ENCODE measurements around the gene DDR2. TPM values are rescaled to one million over a fixed set of nuclear protein-coding genes. Genes with fewer than 3 reads are reported as not detected.
"Not testable (repeated sequence)": the region's sequence is repeated elsewhere in the genome, so short reads cannot be mapped to it uniquely, and the experiment has no call there.

Gene DDR2
- polyA plus RNA-seq, 3 donors: 0.07 TPM; not detected in 2

- H3K4me3 Mint-ChIP-seq; H3K4me1 Mint-ChIP-seq; H3K79me2 ChIP-seq (ENCODE audit: insufficient read depth, low read length); H3K27ac Mint-ChIP-seq; H3K27ac ChIP-seq (ENCODE audit: low read depth in 1 of 2, low read length in 2 of 2); H3K4me2 ChIP-seq (replicated peaks; ENCODE audit: extremely low read depth, low read length, poor library complexity, severe bottlenecking); DNase-seq; H3K4me1 ChIP-seq (ENCODE audit: control insufficient read depth in 1 of 2, insufficient read depth in 2 of 2, low read length in 2 of 2); H4K20me1 ChIP-seq (ENCODE audit: insufficient read depth, low read length); intact Hi-C loops (cut with micrococcal nuclease); H3K9ac ChIP-seq (ENCODE audit: insufficient read depth, low read length, poor library complexity, severe bottlenecking); H3K9me3 ChIP-seq (replicated peaks in 1 of 2; ENCODE audit: control insufficient read depth in 1 of 2, insufficient read depth in 1 of 2, low read length in 2 of 2); H3K27me3 Mint-ChIP-seq (ENCODE audit: low read depth in 3 of 3); H3K4me3 ChIP-seq (replicated peaks in 1 of 3; ENCODE audit: low read depth in 2 of 3, low read length in 3 of 3); H3K27me3 ChIP-seq (ENCODE audit: control insufficient read depth in 2 of 2, insufficient read depth in 2 of 2, low read length in 2 of 2); H2AFZ ChIP-seq (ENCODE audit: insufficient read depth, low read depth, low read length, poor library complexity, severe bottlenecking); H3K9me3 Mint-ChIP-seq: not testable (repeated sequence)
- H3K36me3 Mint-ChIP-seq: peaks cover 54 to 59% of the 10 kb centered on the region in 2 donors
- H3K36me3 ChIP-seq (replicated peaks in 1 of 2; ENCODE audit: control insufficient read depth in 1 of 2, insufficient read depth in 2 of 2, low read length in 2 of 2): peaks cover 17 to 54% of the 10 kb centered on the region in 2 donors
- no CpG with 5 or more reads among the region's 4 CpGs for WGBS (ENCODE audit: insufficient coverage)
Observed at GRCh38 chr1:162796617-162797279, 164.5 kb downstream of the DDR2 start.

- H3K27me3 Mint-ChIP-seq (ENCODE audit: low read depth in 3 of 3); H4K20me1 ChIP-seq (ENCODE audit: insufficient read depth, low read length); H3K4me1 Mint-ChIP-seq; H3K9me3 Mint-ChIP-seq; H3K4me2 ChIP-seq (replicated peaks; ENCODE audit: extremely low read depth, low read length, poor library complexity, severe bottlenecking); H3K9ac ChIP-seq (ENCODE audit: insufficient read depth, low read length, poor library complexity, severe bottlenecking); intact Hi-C loops (cut with micrococcal nuclease); DNase-seq; H2AFZ ChIP-seq (ENCODE audit: insufficient read depth, low read depth, low read length, poor library complexity, severe bottlenecking); H3K9me3 ChIP-seq (replicated peaks in 1 of 2; ENCODE audit: control insufficient read depth in 1 of 2, insufficient read depth in 1 of 2, low read length in 2 of 2); H3K27ac ChIP-seq (ENCODE audit: low read depth in 1 of 2, low read length in 2 of 2); H3K4me3 Mint-ChIP-seq; H3K4me3 ChIP-seq (replicated peaks in 1 of 3; ENCODE audit: low read depth in 2 of 3, low read length in 3 of 3); H3K4me1 ChIP-seq (ENCODE audit: control insufficient read depth in 1 of 2, insufficient read depth in 2 of 2, low read length in 2 of 2); H3K79me2 ChIP-seq (ENCODE audit: insufficient read depth, low read length); H3K27me3 ChIP-seq (ENCODE audit: control insufficient read depth in 2 of 2, insufficient read depth in 2 of 2, low read length in 2 of 2): not testable (repeated sequence)
- H3K36me3 Mint-ChIP-seq: peaks cover 67 to 73% of the 10 kb centered on the region in 2 donors
- H3K27ac Mint-ChIP-seq: peak overlapping the region in 1 of 7 donors; percentile 17
- H3K36me3 ChIP-seq (replicated peaks in 1 of 2; ENCODE audit: control insufficient read depth in 1 of 2, insufficient read depth in 2 of 2, low read length in 2 of 2): peaks cover 31 to 78% of the 10 kb centered on the region in 2 donors
- 59% methylated on average over 3 of the region's 6 CpGs for WGBS (ENCODE audit: insufficient coverage)
Observed at GRCh38 chr1:162799995-162800830, 167.9 kb downstream of the DDR2 start.

- DNase-seq; H3K9ac ChIP-seq (ENCODE audit: insufficient read depth, low read length, poor library complexity, severe bottlenecking); H3K27ac Mint-ChIP-seq; H4K20me1 ChIP-seq (ENCODE audit: insufficient read depth, low read length); H3K79me2 ChIP-seq (ENCODE audit: insufficient read depth, low read length); H3K4me1 ChIP-seq (ENCODE audit: control insufficient read depth in 1 of 2, insufficient read depth in 2 of 2, low read length in 2 of 2); H3K27me3 ChIP-seq (ENCODE audit: control insufficient read depth in 2 of 2, insufficient read depth in 2 of 2, low read length in 2 of 2); H3K9me3 Mint-ChIP-seq; H3K27ac ChIP-seq (ENCODE audit: low read depth in 1 of 2, low read length in 2 of 2); H3K27me3 Mint-ChIP-seq (ENCODE audit: low read depth in 3 of 3); H3K4me2 ChIP-seq (replicated peaks; ENCODE audit: extremely low read depth, low read length, poor library complexity, severe bottlenecking); intact Hi-C loops (cut with micrococcal nuclease); H3K4me3 Mint-ChIP-seq; H3K4me1 Mint-ChIP-seq; H3K4me3 ChIP-seq (replicated peaks in 1 of 3; ENCODE audit: low read depth in 2 of 3, low read length in 3 of 3); H2AFZ ChIP-seq (ENCODE audit: insufficient read depth, low read depth, low read length, poor library complexity, severe bottlenecking); H3K9me3 ChIP-seq (replicated peaks in 1 of 2; ENCODE audit: control insufficient read depth in 1 of 2, insufficient read depth in 1 of 2, low read length in 2 of 2): not testable (repeated sequence)
- WGBS (ENCODE audit: insufficient coverage): no CpG with 5 or more reads among the region's 2 CpGs
- peaks cover 65 to 68% of the 10 kb centered on the region in 2 donors for H3K36me3 Mint-ChIP-seq
- peaks cover 12 to 32% of the 10 kb centered on the region in 2 donors for H3K36me3 ChIP-seq (replicated peaks in 1 of 2; ENCODE audit: control insufficient read depth in 1 of 2, insufficient read depth in 2 of 2, low read length in 2 of 2)
Observed at GRCh38 chr1:162807503-162807902, 175.2 kb downstream of the DDR2 start.

GRCh38 chr1:162812357-162812756 lies 180.1 kb downstream of the DDR2 start:
- H3K9ac ChIP-seq (ENCODE audit: insufficient read depth, low read length, poor library complexity, severe bottlenecking); H3K9me3 ChIP-seq (replicated peaks in 1 of 2; ENCODE audit: control insufficient read depth in 1 of 2, insufficient read depth in 1 of 2, low read length in 2 of 2); H3K4me3 ChIP-seq (replicated peaks in 1 of 3; ENCODE audit: low read depth in 2 of 3, low read length in 3 of 3); H3K4me2 ChIP-seq (replicated peaks; ENCODE audit: extremely low read depth, low read length, poor library complexity, severe bottlenecking); H3K9me3 Mint-ChIP-seq; H3K27me3 Mint-ChIP-seq (ENCODE audit: low read depth in 3 of 3); DNase-seq; H2AFZ ChIP-seq (ENCODE audit: insufficient read depth, low read depth, low read length, poor library complexity, severe bottlenecking); H3K4me1 ChIP-seq (ENCODE audit: control insufficient read depth in 1 of 2, insufficient read depth in 2 of 2, low read length in 2 of 2); H3K36me3 ChIP-seq (replicated peaks in 1 of 2; ENCODE audit: control insufficient read depth in 1 of 2, insufficient read depth in 2 of 2, low read length in 2 of 2); H3K27ac ChIP-seq (ENCODE audit: low read depth in 1 of 2, low read length in 2 of 2); H3K4me3 Mint-ChIP-seq; H4K20me1 ChIP-seq (ENCODE audit: insufficient read depth, low read length); H3K79me2 ChIP-seq (ENCODE audit: insufficient read depth, low read length); intact Hi-C loops (cut with micrococcal nuclease); H3K4me1 Mint-ChIP-seq; H3K27ac Mint-ChIP-seq; H3K27me3 ChIP-seq (ENCODE audit: control insufficient read depth in 2 of 2, insufficient read depth in 2 of 2, low read length in 2 of 2): not testable (repeated sequence)
- H3K36me3 Mint-ChIP-seq: peaks cover 25 to 29% of the 10 kb centered on the region in 2 donors
- WGBS (ENCODE audit: insufficient coverage): no CpG with 5 or more reads among the region's 2 CpGs

Data from CD14-positive monocyte (primary cell).